Activated CD4-positive, alpha-beta T cell treated with anti-CD3 and anti-CD28 coated beads for 24 hours (primary cell): ENCODE results near the gene ACAA2.
"Not testable (repeated sequence)": the region's sequence is repeated elsewhere in the genome, so short reads cannot be mapped to it uniquely, and the experiment has no call there.

Source experiments
- DNase-seq, 2 donors: peaks; one replicate each; pipeline ENCODE4 v3.0.0-alpha.2; 2020; ENCODE audit warnings: low read depth in 2 of 2

ACAA2 gene

GRCh38 chr18:49812286-49813068 lies 856 bp downstream of the ACAA2 start:
- no peak for DNase-seq

GRCh38 chr18:49811151-49811938 lies 2.0 kb downstream of the ACAA2 start:
- no peak for DNase-seq

DNA sequence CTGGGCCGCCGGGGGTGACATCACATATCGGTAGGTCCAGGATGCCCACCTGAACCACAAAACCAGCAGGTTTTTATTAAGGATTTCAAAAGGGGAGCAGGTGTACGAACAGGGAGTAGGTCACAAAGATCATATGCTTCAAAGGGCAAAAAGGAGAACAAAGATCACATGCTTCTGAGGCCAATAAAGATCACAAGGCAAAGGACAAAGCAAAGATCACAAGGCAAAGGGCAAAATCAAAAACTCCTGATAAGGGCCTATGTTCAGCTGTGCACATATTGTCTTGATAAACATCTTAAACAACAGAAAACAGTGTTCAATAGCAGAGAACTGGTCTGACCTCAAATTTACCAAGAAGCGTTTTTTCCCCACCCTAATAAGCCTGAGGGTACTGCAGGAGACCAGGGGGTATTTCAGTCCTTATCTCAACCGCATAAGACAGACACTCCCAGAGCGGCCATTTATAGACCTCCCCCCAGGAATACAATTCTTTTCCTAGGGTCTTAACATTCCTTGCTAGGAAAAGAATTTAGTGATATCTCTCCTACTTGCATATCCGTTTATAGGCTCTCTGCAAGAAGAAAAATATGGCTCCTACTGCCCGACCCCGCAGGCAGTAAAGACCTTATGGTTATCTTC lies 4.7 kb downstream of the ACAA2 start:
- not testable (repeated sequence) for DNase-seq

DNA sequence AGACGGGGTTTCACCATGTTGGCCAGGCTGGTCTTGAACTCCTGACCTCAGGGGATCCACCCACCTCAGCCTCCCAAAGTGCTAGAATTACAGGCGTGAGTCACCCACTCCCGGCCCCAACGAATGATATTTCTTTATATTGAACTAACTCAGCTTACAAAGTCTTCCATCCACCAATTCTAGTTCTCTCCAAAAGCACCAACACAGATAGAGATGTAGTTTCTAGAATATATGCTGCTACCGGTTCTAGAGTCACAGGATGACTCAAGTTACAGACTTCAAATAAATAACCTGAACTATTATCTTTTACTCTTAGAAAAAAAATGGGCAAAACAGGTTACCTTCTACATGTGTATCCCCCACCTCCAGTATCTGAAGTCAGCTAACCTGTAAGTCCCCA lies 9.2 kb downstream of the ACAA2 start:
- no peak for DNase-seq

- no peak for DNase-seq
Measured at GRCh38 chr18:49802623-49803022, 10.7 kb downstream of the ACAA2 start.

GRCh38 chr18:49800491-49800890 lies 12.8 kb downstream of the ACAA2 start:
- DNase-seq, result not testable (repeated sequence)

DNA sequence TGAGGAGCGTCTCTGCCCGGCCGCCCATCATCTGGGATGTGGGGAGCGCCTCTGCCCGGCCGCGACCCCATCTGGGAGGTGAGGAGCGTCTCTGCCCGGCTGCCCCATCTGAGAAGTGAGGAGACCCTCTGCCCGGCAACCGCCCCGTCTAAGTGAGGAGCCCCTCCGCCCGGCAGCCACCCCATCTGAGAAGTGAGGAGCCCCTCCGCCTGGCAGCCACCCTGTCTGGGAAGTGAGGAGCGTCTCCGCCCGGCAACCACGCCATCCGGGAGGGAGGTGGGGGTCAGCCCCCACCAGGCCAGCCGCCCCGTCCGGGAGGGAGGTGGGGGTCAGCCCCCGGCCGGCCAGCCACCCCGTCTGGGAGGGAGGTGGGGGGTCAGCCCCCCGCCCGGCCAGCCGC lies 13.5 kb downstream of the ACAA2 start:
- DNase-seq, result not testable (repeated sequence)

DNA sequence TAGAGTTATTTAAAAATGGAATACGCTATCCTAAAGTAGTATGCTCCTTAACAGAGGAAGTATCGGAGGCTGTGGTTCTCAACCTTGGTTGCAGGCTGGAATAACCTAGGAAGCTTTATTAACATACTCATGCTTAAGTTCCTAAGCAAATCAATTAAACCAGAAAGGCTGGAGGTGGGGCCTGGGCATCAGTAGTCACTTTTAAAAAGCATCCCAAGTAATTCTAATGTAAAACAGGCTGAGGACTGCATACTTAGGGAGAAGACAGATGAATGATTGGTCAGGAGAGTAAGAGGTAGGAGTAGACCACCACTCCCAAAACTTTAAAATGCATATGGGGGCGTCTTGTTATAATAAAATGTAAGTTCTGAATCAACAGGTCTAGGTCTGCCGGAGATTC lies 15.3 kb downstream of the ACAA2 start:
- DNase-seq, result no peak

- no peak for DNase-seq
Measured at GRCh38 chr18:49795612-49796552, 17.5 kb downstream of the ACAA2 start.

DNA sequence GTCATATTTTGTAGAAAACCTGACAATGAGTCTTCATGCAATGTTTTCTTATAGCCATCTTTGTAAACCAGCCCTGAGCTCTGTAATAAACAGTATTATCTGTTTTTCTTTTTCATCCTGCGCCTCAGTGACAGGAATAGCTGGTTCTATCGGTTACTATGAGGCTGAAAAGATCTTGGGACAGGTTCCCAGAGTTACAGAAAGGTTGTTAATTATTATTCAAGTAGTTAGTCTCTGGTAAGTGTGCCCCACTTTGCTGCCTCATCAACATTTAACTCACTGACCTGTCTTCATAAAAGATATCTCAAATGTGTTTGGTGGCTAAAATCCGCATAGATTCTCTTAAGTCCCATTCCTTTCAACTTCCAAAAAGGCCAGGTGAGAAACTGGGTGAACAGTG lies 18.6 kb downstream of the ACAA2 start:
- DNase-seq, result no peak

DNA sequence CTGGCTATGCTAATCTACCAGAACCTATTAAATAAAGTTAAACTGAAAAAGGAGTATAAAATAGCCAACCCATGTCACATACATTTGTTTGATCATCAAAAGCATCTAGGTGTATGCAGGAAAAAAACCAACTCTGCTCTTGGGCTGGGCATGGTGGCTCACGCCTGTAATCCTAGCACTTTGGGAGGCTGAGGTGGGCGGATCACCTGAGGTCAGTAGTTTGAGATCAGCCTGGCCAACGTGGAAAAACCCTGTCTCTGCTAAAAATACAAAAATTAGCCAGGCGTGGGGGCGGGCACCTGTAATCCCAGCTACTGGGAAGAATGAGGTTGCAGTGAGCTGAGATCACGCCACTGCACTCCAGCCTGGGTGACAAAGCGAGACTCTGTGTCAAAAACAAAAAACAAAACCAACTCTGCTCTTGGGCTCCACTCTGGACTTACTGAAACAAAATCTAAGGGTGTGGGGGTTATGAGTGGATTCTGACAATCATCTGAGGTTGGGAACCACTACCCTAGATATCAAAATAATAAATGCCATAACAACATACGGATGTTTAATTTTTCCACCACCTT lies 23.7 kb downstream of the ACAA2 start:
- DNase-seq, result not testable (repeated sequence)

GRCh38 chr18:49788327-49788898 lies 24.9 kb downstream of the ACAA2 start:
- DNase-seq, result no peak

GRCh38 chr18:49786019-49786720 lies 27.2 kb downstream of the ACAA2 start:
- no peak for DNase-seq

DNA sequence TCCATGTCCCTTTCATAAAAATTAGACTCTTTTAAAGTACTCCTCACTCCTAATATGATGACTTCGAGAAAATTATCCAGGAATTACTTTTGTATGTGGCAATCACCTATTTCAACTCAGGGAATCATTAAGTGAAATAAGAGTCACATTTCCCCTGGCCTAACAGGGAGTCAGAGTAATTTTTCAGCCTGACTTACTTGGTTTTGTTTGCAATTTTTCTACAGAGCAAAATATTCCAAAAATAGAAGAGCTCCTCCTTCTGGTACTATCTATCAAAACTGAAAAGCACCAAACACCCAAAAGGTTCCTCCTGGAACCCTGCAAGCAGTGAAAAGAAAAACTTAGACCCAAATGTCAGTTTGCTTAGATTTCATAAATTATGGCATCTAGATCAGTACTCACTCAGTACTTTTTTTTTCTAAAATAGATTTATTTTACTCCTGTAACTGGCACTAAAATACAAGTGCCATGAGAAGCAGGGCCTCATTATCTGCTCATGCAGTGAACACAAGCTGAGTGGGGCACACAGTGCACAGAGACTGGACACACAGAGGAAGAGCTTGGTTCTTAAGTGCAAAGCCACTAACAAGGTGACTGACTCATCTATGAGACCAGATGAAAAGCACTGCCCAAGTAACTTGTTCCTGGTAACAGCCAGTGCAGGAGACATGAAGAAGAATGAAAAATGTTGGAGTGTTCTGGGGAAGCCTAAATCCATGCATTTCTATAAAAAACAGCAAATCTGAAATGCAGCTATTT lies 28.7 kb downstream of the ACAA2 start:
- no peak for DNase-seq

DNA sequence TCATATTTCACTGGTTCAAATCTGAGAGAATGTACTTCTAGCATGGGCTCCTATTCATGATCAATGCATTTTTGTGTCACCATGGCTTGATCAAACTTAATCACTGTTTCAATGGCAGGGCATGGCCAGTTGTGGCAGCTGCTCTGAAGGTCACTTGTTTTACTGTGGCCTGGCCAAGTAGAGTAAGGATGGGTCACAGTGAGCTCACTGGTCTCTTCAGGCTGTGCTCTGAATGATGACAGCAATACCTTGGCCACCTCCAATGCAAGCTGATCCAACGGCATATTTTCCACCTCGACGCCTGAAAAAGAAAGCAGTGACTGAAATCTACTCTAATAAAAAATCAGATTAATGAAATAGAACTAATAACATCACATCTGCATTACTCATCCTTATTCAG lies 29.7 kb downstream of the ACAA2 start:
- DNase-seq, result not testable (repeated sequence)

DNA sequence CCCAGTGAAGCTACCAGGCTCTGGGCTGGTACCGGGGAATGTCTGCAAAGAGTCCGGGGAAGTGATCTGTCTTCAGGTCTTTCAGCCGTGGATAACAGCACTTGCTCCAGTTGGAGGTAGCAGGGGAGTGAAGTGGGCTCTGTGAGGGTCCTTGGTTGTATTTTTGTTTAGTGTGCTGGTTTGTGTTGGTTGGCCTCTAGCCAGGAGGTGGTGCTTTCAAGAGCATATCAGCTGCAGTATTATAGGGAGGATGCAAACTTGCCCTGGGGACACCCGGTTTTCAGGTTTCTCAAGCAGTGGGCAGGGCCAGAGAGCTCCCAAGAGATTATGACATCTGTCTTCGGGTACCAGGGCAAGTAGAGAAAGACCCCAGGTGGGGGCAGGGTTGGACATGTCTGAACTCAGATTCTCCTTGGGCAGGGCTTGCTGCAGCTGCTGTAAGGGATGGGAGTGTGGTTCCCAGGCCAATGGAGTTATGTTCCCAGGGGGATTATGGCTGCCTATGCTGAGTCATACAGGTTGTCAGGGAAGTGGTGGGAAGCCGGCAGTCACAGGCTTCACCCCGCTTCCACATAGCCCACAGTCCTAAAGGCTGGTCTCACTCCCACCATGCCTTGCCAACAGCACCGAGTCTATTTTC lies 34.4 kb downstream of the ACAA2 start:
- no peak for DNase-seq

GRCh38 chr18:49769047-49769728 lies 44.1 kb downstream of the ACAA2 start:
- DNase-seq, result no peak

- no peak for DNase-seq
Measured at GRCh38 chr18:49768051-49768391, 45.3 kb downstream of the ACAA2 start.
